Suprapubic skin (tissue), 4 donors: ENCODE results near the gene TOPORS. TPM values are rescaled to one million over a fixed set of nuclear protein-coding genes. Genes with fewer than 3 reads are reported as not detected.

Experiments used
- DNase-seq, 2 donors: peaks; one replicate each; pipeline ENCODE4 v3.0.0-alpha.2; 2019; ENCODE audit warnings: low spot score in 2 of 2
- H3K27ac ChIP-seq: fragments of 200-600 bp; sonication (generic); one replicate; pipeline ENCODE4 v1.5.1; 2019
- H3K27me3 ChIP-seq: fragments of 200-600 bp; sonication (generic); one replicate; pipeline ENCODE4 v1.5.1; 2019
- H3K36me3 ChIP-seq: fragments of 200-600 bp; sonication (generic); one replicate; pipeline ENCODE4 v1.5.1; 2019
- H3K4me1 ChIP-seq: fragments of 200-600 bp; sonication (generic); one replicate; pipeline ENCODE4 v1.5.1; 2019
- H3K4me3 ChIP-seq: fragments of 200-600 bp; sonication (generic); one replicate; pipeline ENCODE4 v1.5.1; 2019; ENCODE audit warnings: mild to moderate bottlenecking
- H3K9me3 ChIP-seq: fragments of 200-600 bp; sonication (generic); one replicate; pipeline ENCODE4 v1.5.1; 2019
- CTCF ChIP-seq, 2 donors: fragments of 200-600 bp in 1 of 2; fragments of 450-650 bp in 1 of 2; sonication (generic) in 1 of 2; IDR thresholded peaks; one replicate each; pipeline ENCODE4 v1.5.1; 2016 to 2019; ENCODE audit warnings: antibody characterized with exemption in 2 of 2, mild to moderate bottlenecking in 1 of 2, moderate library complexity in 1 of 2
- EP300 ChIP-seq: sonication (generic); formaldehyde crosslinking; IDR thresholded peaks from one replicate; pipeline ENCODE4 v1.6.1; 2017; ENCODE audit warnings: antibody characterized with exemption
- POLR2A ChIP-seq, 2 donors: fragments of 450-650 bp; IDR thresholded peaks; one replicate each; pipeline ENCODE4 v1.6.1; 2017; ENCODE audit warnings: antibody characterized with exemption in 2 of 2, mild to moderate bottlenecking in 2 of 2, moderate library complexity in 2 of 2
- POLR2AphosphoS5 ChIP-seq, 3 donors: sonication (generic); formaldehyde crosslinking; IDR thresholded peaks; one replicate each; pipeline ENCODE4 v1.6.1; 2017; ENCODE audit warnings: antibody characterized with exemption in 3 of 3
- WGBS: methylation state at CpG from one replicate; pipeline ENCODE4 v1.1.5; 2018; 5-methylcytosine and 5-hydroxymethylcytosine counted together
- total RNA-seq, 4 donors: library from RNA; depleted of rRNA; stranded (reverse); fragments of >200 nt; gene quantifications; one replicate each; pipeline ENCODE4 v1.1.0, GENCODE V29; 2016

TOPORS gene
- total RNA-seq, 4 donors from 2014 or later, result 19.2 to 29.0 (median 23.6) TPM

GRCh38 chr9:32501868-32502267 is 50.5 kb downstream of the TOPORS start:
- Histone ChIP-seq H3K4me3 (no peak overlapping the region), H3K27ac (no peak overlapping the region), H3K4me1 (no peaks in the 10 kb centered on the region), H3K27me3 (no peaks in the 10 kb centered on the region), H3K36me3 (peaks cover 25% of the 10 kb centered on the region), H3K9me3 (no peaks in the 10 kb centered on the region)
- DNase-seq, result no peak
- TF ChIP-seq POLR2A (IDR thresholded peaks at IDR 0.05) (no peak), EP300 (no peak), POLR2AphosphoS5 (IDR thresholded peaks at IDR 0.05) (no peak), CTCF (IDR thresholded peaks at IDR 0.05) (no peak)
- WGBS, result 81% methylated on average over 1 of the region's 1 CpG

- H3K4me1 ChIP-seq, result no peaks in the 10 kb centered on the region
- no peaks in the 10 kb centered on the region for H3K9me3 ChIP-seq
- peaks cover 28% of the 10 kb centered on the region for H3K36me3 ChIP-seq
- WGBS, result 98% methylated on average over 2 of the region's 2 CpGs
- no peak for DNase-seq
- TF ChIP-seq CTCF (IDR thresholded peaks at IDR 0.05) (no peak), EP300 (no peak), POLR2A (IDR thresholded peaks at IDR 0.05) (no peak), POLR2AphosphoS5 (IDR thresholded peaks at IDR 0.05) (no peak)
- no peaks in the 10 kb centered on the region for H3K27me3 ChIP-seq
- no peak overlapping the region for H3K27ac ChIP-seq
- H3K4me3 ChIP-seq, result no peak overlapping the region
Measured at GRCh38 chr9:32500768-32501167, 51.6 kb downstream of the TOPORS start.

GRCh38 chr9:32497921-32498320 is 54.5 kb downstream of the TOPORS start:
- Histone ChIP-seq H3K36me3 (peaks cover 32% of the 10 kb centered on the region), H3K4me3 (no peak overlapping the region), H3K9me3 (no peaks in the 10 kb centered on the region), H3K4me1 (no peaks in the 10 kb centered on the region), H3K27me3 (no peaks in the 10 kb centered on the region), H3K27ac (no peak overlapping the region)
- TF ChIP-seq POLR2AphosphoS5 (IDR thresholded peaks at IDR 0.05) (no peak), EP300 (no peak), CTCF (IDR thresholded peaks at IDR 0.05) (no peak), POLR2A (IDR thresholded peaks at IDR 0.05) (no peak)
- no peak for DNase-seq

- TF ChIP-seq EP300 (no peak), POLR2A (IDR thresholded peaks at IDR 0.05) (no peak), POLR2AphosphoS5 (IDR thresholded peaks at IDR 0.05) (no peak), CTCF (IDR thresholded peaks at IDR 0.05) (no peak)
- Histone ChIP-seq H3K27ac (no peak overlapping the region), H3K36me3 (peaks cover 53% of the 10 kb centered on the region), H3K27me3 (no peaks in the 10 kb centered on the region), H3K4me3 (no peak overlapping the region), H3K9me3 (no peaks in the 10 kb centered on the region), H3K4me1 (no peaks in the 10 kb centered on the region)
- 80% methylated on average over 3 of the region's 3 CpGs for WGBS
- DNase-seq, result no peak
Measured at GRCh38 chr9:32490601-32491000, 61.8 kb downstream of the TOPORS start.

Other genes with a start within 250 kb of the TOPORS start
- gene ACO1, start 167.9 kb downstream of the TOPORS start, total RNA-seq, result 10 to 100 TPM; 18.2 to 25.1 (median 19.9) TPM
- 1 to 10 TPM; 4.2 to 9.3 (median 7.4) TPM for gene RIGI, start 26.4 kb downstream of the TOPORS start, total RNA-seq
- 1 to 10 TPM; 3.9 to 8.1 (median 6.8) TPM for gene SMIM27, start 259 bp downstream of the TOPORS start, total RNA-seq
- 10 to 100 TPM; 29.9 to 61.0 (median 41.1) TPM for gene NDUFB6, start 20.6 kb upstream of the TOPORS start, total RNA-seq
- gene TAF1L, start 83.1 kb upstream of the TOPORS start, total RNA-seq, result under 1 TPM in 3 of 4 donors, not detected in 1; 0.08 to 0.24 (median 0.08) TPM
- gene TMEM215, start 231.0 kb upstream of the TOPORS start, total RNA-seq, result under 1 TPM in 1 of 4 donors, not detected in 3; 0.31 TPM